K562 (cell line): Measurements from ENCODE around the gene ADD1. TPM values are rescaled to one million over a fixed set of nuclear protein-coding genes. Genes with fewer than 3 reads are reported as not detected.
A peak's percentile ranks its signal among the peaks of the same experiment; 100 is the strongest.

Source experiments
- ATAC-seq: fragments of 200-7000 bp; cut with Tn5 transposase; 3 replicates; pipeline ENCODE4 v1.9.1; 2020; ENCODE audit warnings: moderate library complexity
- BruUV-seq: library from RNA; stranded (reverse); fragments of 400-500 nt; replicated peaks from 2 replicates; lab custom pipeline; 2021; lab: Mats Ljungman, UMichigan
- CTCF ChIA-PET: fragments of 300-600 bp; formaldehyde crosslinking; extraction: SDS; loops from one replicate; lab custom pipeline; 2021; ENCODE audit warnings: low intra/inter-chr PET ratio; lab: Yijun Ruan, JAX
- POLR2A ChIA-PET: fragments of 300-600, 350-650 bp; sonication (Branson Sonifier 250); formaldehyde crosslinking; extraction: SDS; loops from one replicate; lab custom pipeline; 2021; ENCODE audit warnings: antibody characterized with exemption, inconsistent platforms; lab: Yijun Ruan, JAX
- DNase-seq, 4 experiments: peaks; one replicate each; pipeline versions ENCODE4 v3.0.0 to v3.0.0-alpha.2; 2011 to 2018; ENCODE audit warnings: low spot score in 3 of 4, mixed read lengths in 3 of 4; ENCODE audit errors: extremely low read depth in 1 of 4
- FAIRE-seq: peaks from 2 replicates; lab custom pipeline; 2011; peaks lifted over from hg19 to GRCh38; lab: Jason Lieb, UNC
- H2AFZ ChIP-seq: 2 replicates; pipeline ENCODE4 v1.6.0; 2011; ENCODE audit warnings: low read depth, low read length, control low read depth, inconsistent platforms
- H3K27ac ChIP-seq: fragments of 200-600 bp; 3 replicates; pipeline ENCODE4 v1.8.0; 2011; ENCODE audit warnings: low read depth, mild to moderate bottlenecking, control low read depth, inconsistent platforms, low read length, moderate library complexity, mixed read lengths; ENCODE audit errors: extremely low read depth
- H3K27me3 ChIP-seq, 2 experiments: fragments of 300-600 bp in 1 of 2; 2 replicates in 1 of 2; 3 replicates in 1 of 2; pipeline versions ENCODE4 v1.6.0 to v1.8.0; 2011; ENCODE audit warnings: inconsistent platforms in 2 of 2, low read length in 2 of 2, mild to moderate bottlenecking in 1 of 2, mixed read lengths in 1 of 2, moderate library complexity in 1 of 2; ENCODE audit not compliant: control insufficient read depth in 2 of 2, insufficient read depth in 2 of 2
- H3K36me3 ChIP-seq: fragments of 300-600 bp; 3 replicates; pipeline ENCODE4 v1.8.0; 2011; ENCODE audit warnings: mild to moderate bottlenecking, low read length, inconsistent platforms; ENCODE audit not compliant: control insufficient read depth, insufficient read depth
- H3K4me1 ChIP-seq, 2 experiments: fragments of 200-600 bp in 1 of 2; replicated peaks in 1 of 2; 2 replicates in 1 of 2; 3 replicates in 1 of 2; pipeline versions ENCODE4 v1.5.1 to v1.8.0; 2011; ENCODE audit warnings: inconsistent platforms in 2 of 2, low read length in 2 of 2, mild to moderate bottlenecking in 1 of 2, mixed read lengths in 1 of 2, moderate library complexity in 1 of 2; ENCODE audit not compliant: control insufficient read depth in 2 of 2, insufficient read depth in 2 of 2
- H3K4me2 ChIP-seq: 2 replicates; pipeline ENCODE4 v1.6.1; 2011; ENCODE audit warnings: low read length, control low read depth, inconsistent platforms, mixed read lengths; ENCODE audit not compliant: insufficient read depth
- H3K4me3 ChIP-seq: fragments of 200-600 bp; sonication (generic), shearing (Covaris generic); 2 replicates; pipeline ENCODE4 v1.5.1; 2016; ENCODE audit warnings: control low read depth, inconsistent platforms
- H3K79me2 ChIP-seq: fragments of 200-600 bp; 3 replicates; pipeline ENCODE4 v1.8.0; 2011; ENCODE audit warnings: low read length, inconsistent platforms; ENCODE audit not compliant: control insufficient read depth, insufficient read depth
- H3K9ac ChIP-seq, 2 experiments: 2 replicates each; pipeline versions ENCODE4 v1.6.0 to v1.6.1; 2011; ENCODE audit warnings: low read depth in 2 of 2, low read length in 2 of 2, control low read depth in 1 of 2, inconsistent platforms in 1 of 2, mild to moderate bottlenecking in 1 of 2, mixed read lengths in 1 of 2; ENCODE audit not compliant: insufficient read depth in 1 of 2
- H3K9me1 ChIP-seq: one replicate; pipeline ENCODE4 v1.6.0; 2011; ENCODE audit warnings: inconsistent platforms, mild to moderate bottlenecking, low read length, moderate library complexity; ENCODE audit not compliant: control insufficient read depth, insufficient read depth
- H3K9me3 ChIP-seq: replicated peaks from 2 replicates; pipeline ENCODE4 v1.5.1; 2011; ENCODE audit warnings: low read depth, low read length, inconsistent platforms; ENCODE audit not compliant: control insufficient read depth, insufficient read depth
- H4K20me1 ChIP-seq: replicated peaks from 2 replicates; pipeline ENCODE4 v1.6.1; 2011; ENCODE audit warnings: low read length, inconsistent platforms, mixed read lengths; ENCODE audit not compliant: control insufficient read depth, insufficient read depth
- E2F3 ChIP-seq: fragments of 250-450 bp; sonication (Bioruptor Pico); IDR thresholded peaks from 2 replicates; pipeline ENCODE4 v1.4.0; 2020; ENCODE audit warnings: mild to moderate bottlenecking
- FOXA3 ChIP-seq, 2 experiments: fragments of 450-650 bp in 1 of 2; sonication (generic) in 1 of 2; formaldehyde crosslinking; IDR thresholded peaks in 1 of 2; conservative IDR thresholded peaks in 1 of 2; 2 replicates each; pipeline versions ENCODE4 v1.4.0 to v1.8.0; 2020 to 2022; ENCODE audit warnings: mild to moderate bottlenecking in 2 of 2, missing genetic modification reagents in 1 of 2
- ILK ChIP-seq: fragments of 450-650 bp; IDR thresholded peaks from 2 replicates; pipeline ENCODE4 v1.6.1; 2016; ENCODE audit warnings: missing genetic modification characterization, low read depth, mild to moderate bottlenecking, missing compliant biosample characterization, moderate library complexity, borderline replicate concordance
- KAT7 ChIP-seq: sonication (generic); formaldehyde crosslinking; IDR thresholded peaks from 2 replicates; pipeline ENCODE4 v1.8.0; 2022; ENCODE audit warnings: missing genetic modification reagents, mild to moderate bottlenecking, borderline replicate concordance
- L3MBTL2 ChIP-seq: fragments of 450-650 bp; IDR thresholded peaks from 2 replicates; pipeline ENCODE4 v1.6.1; 2016; ENCODE audit warnings: mild to moderate bottlenecking, moderate library complexity
- MEF2D ChIP-seq: conservative IDR thresholded peaks from 2 replicates; pipeline ENCODE4 v1.6.1; 2016; ENCODE audit warnings: low read depth, missing genetic modification characterization, missing compliant biosample characterization
- NFRKB ChIP-seq: fragments of 450-650 bp; IDR thresholded peaks from 2 replicates; pipeline ENCODE4 v1.6.1; 2016; ENCODE audit warnings: low read depth
- POLR2G ChIP-seq: fragments of 200-400 bp; formaldehyde crosslinking; IDR thresholded peaks from 2 replicates; pipeline ENCODE4 v1.6.1; 2017; ENCODE audit warnings: low read depth, mild to moderate bottlenecking, antibody characterized with exemption, low read length, moderate library complexity
- SMARCE1 ChIP-seq: fragments of 450-650 bp; IDR thresholded peaks from 2 replicates; pipeline ENCODE4 v1.7.1; 2016; ENCODE audit warnings: mild to moderate bottlenecking
- SPI1 ChIP-seq: IDR thresholded peaks from 2 replicates; pipeline ENCODE4 v1.6.1; 2011; ENCODE audit warnings: low read depth, low read length, control low read depth, borderline replicate concordance
- TOE1 ChIP-seq, 2 experiments: fragments of 450-650 bp in 1 of 2; sonication (generic) in 1 of 2; formaldehyde crosslinking in 1 of 2; IDR thresholded peaks; 2 replicates each; pipeline versions ENCODE4 v1.7.1 to v1.8.0; 2016 to 2022; ENCODE audit warnings: borderline replicate concordance in 2 of 2, mild to moderate bottlenecking in 2 of 2, antibody characterized with exemption in 1 of 2, inconsistent platforms in 1 of 2, low read depth in 1 of 2, missing genetic modification reagents in 1 of 2, moderate library complexity in 1 of 2
- ZFPM2 ChIP-seq: fragments of 250-450 bp; sonication (Bioruptor Pico); IDR thresholded peaks from 2 replicates; pipeline ENCODE4 v1.5.1; 2022; ENCODE audit warnings: mild to moderate bottlenecking
- WGBS: fragments of 100-300 bp; shearing (Covaris generic); methylation state at CpG from one replicate; pipeline ENCODE4 v1.1.6; 2016; ENCODE audit warnings: low coverage, mixed read lengths; ENCODE audit not compliant: insufficient coverage; ENCODE audit errors: missing lambda C conversion rate; 5-methylcytosine and 5-hydroxymethylcytosine counted together
- in situ Hi-C: fragments of 300-500 bp; cut with MboI; formaldehyde crosslinking; loops from 4 replicates; pipeline ENCODE4 v1.15.0; 2018; ENCODE audit warnings: inconsistent platforms, mixed read lengths
- intact Hi-C: fragments of 100-400 bp; cut with micrococcal nuclease; formaldehyde crosslinking; loops from 2 replicates; pipeline ENCODE4 v1.14.2; 2022
- polyA plus RNA-seq, 8 experiments: library from polyadenylated mRNA; depleted of rRNA in 4 of 8; stranded (reverse) in 5 of 8; unstranded in 3 of 8; fragments of >200 nt; fragmentation: Nextera tagmentation in 2 of 8; fragmentation: Illumina TruSeq in 1 of 8; extraction: Ambion mirVana in 2 of 8; extraction: Trizol in 1 of 8; gene quantifications; 2 replicates each; pipeline versions ENCODE4 v1.2.1 to v1.2.3, GENCODE V29; 2011 to 2014; ENCODE audit warnings: inconsistent platforms in 1 of 8, missing spikeins in 1 of 8
- total RNA-seq, 7 experiments: library from RNA; depleted of rRNA in 6 of 7; stranded (reverse); fragments of >200 nt in 6 of 7; fragmentation: Illumina TruSeq in 2 of 7; extraction: Trizol in 2 of 7; gene quantifications; 2 replicates each; pipeline versions ENCODE4 v1.2.1 to v1.2.3, GENCODE V29; 2011 to 2021; ENCODE audit warnings: low replicate concordance in 1 of 7
- TF ChIP-seq, protein P1 (sequence below): sonication (generic); formaldehyde crosslinking; IDR thresholded peaks from 2 replicates; pipeline ENCODE4 v1.8.0; 2022; ENCODE audit warnings: mild to moderate bottlenecking, low read depth, missing genetic modification reagents

The ADD1 gene
- total and polyA plus RNA-seq, 9 of the 15 experiments (the other 6 are each of a cell fraction or from before 2014, with no cell fraction given) = 17.5 to 153 (median 74.0) TPM

- DNase-seq (no peak), ATAC-seq (0 out of 3 replicates have a peak, but pooled peaks have one; percentile 7)
- Histone ChIP-seq H2AFZ (no peak overlapping the region), H3K4me2 (no peak overlapping the region), H3K4me3 (no peak overlapping the region), H3K27me3 (no peaks in the 10 kb centered on the region)
- 73% methylated on average over 6 of the region's 7 CpGs for WGBS
- BruUV-seq = no TSS peak
- CTCF ChIA-PET = no interaction called here
- TF ChIP-seq E2F3 (no peak), POLR2G (0 out of 2 replicates have a peak, but pooled peaks have one; percentile 21), ILK (tag) (no peak)
- TF ChIP-seq, all 486 proteins: peak for 1
- Histone ChIP-seq H3K9me1 (peaks cover 2% of the 10 kb centered on the region), H3K9ac (no peak overlapping the region), H3K36me3 (no peaks in the 10 kb centered on the region), H4K20me1 (0 out of 2 replicates have a peak, but pooled peaks cover 4% of the 10 kb centered on the region), H3K4me1 (peaks cover 0 to 40% of the 10 kb centered on the region in 2 experiments; a peak in 3 of 5 replicates), H3K79me2 (no peaks in the 10 kb centered on the region; the same call in 2 of the 3 replicates), H3K9me3 (no peaks in the 10 kb centered on the region), H3K27ac (no peak overlapping the region)
- no peak for FAIRE-seq
- intact Hi-C loops (no loop called here), in situ Hi-C loops (no loop called here)
- POLR2A ChIA-PET = interaction anchor here (0.7 to 1.5 kb wide), 4 partner anchors 12 to 42 kb away, joined by 3 to 5 read pairs (median 4); no protein-coding TSS in a partner anchor
Measured at GRCh38 chr4:2814627-2815270, 28.9 kb upstream of the ADD1 start.

- intact Hi-C loops (no loop called here), in situ Hi-C loops (no loop called here)
- ChIA-PET POLR2A (no interaction called here), CTCF (no interaction called here)
- Histone ChIP-seq H2AFZ (no peak overlapping the region), H3K4me1 (peaks cover 0 to 22% of the 10 kb centered on the region in 2 experiments; a peak in 2 of 5 replicates), H3K36me3 (no peaks in the 10 kb centered on the region), H3K79me2 (no peaks in the 10 kb centered on the region), H4K20me1 (peaks cover 5% of the 10 kb centered on the region; the same call in 1 of the 2 replicates), H3K9me3 (no peaks in the 10 kb centered on the region), H3K27ac (no peak overlapping the region), H3K4me2 (no peak overlapping the region), H3K9me1 (peaks cover 4% of the 10 kb centered on the region), H3K4me3 (no peak overlapping the region), H3K27me3 (no peaks in the 10 kb centered on the region), H3K9ac (no peak overlapping the region)
- DNase-seq (no peak), FAIRE-seq (peak; percentile 57), ATAC-seq (no peak)
- BruUV-seq = no TSS peak
- 10% methylated on average over 1 of the region's 1 CpG for WGBS
- TF ChIP-seq E2F3 = no peak
- TF ChIP-seq ZFPM2 (CRISPR knock-in tag) = no peak
- peak; percentile 72 for TF ChIP-seq MEF2D
- TF ChIP-seq, protein P1, sequence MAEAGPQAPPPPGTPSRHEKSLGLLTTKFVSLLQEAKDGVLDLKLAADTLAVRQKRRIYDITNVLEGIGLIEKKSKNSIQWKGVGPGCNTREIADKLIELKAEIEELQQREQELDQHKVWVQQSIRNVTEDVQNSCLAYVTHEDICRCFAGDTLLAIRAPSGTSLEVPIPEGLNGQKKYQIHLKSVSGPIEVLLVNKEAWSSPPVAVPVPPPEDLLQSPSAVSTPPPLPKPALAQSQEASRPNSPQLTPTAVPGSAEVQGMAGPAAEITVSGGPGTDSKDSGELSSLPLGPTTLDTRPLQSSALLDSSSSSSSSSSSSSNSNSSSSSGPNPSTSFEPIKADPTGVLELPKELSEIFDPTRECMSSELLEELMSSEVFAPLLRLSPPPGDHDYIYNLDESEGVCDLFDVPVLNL (CRISPR knock-in tag) = no peak
- peak in 1 of 2 experiments; percentile 94; a peak in 2 of 4 replicates for TF ChIP-seq FOXA3 (CRISPR knock-in tag; conservative IDR thresholded peaks at IDR 0.05 in 1 of 2, IDR thresholded peaks at IDR 0.05 in 1 of 2)
- TF ChIP-seq SPI1 = peak; percentile 28; the same call in 1 of the 2 replicates
- TF ChIP-seq NFRKB = no peak
- TF ChIP-seq SMARCE1 = peak; percentile 82; the same call in 1 of the 2 replicates
- peak; percentile 53 for TF ChIP-seq L3MBTL2
- TF ChIP-seq KAT7 (CRISPR knock-in tag) = no peak
- TF ChIP-seq TOE1 (IDR thresholded peaks at IDR 0.05; ENCODE audit: borderline replicate concordance) = no peak
- TF ChIP-seq TOE1 (CRISPR knock-in tag; IDR thresholded peaks at IDR 0.05; ENCODE audit: borderline replicate concordance, low read depth) = no peak
Measured at GRCh38 chr4:2816401-2816954, 27.2 kb upstream of the ADD1 start.
